Muscle of arm (tissue), 12 donors: ENCODE measurements around the gene RGS17. TPM values are rescaled to one million over a fixed set of nuclear protein-coding genes. Genes with fewer than 3 reads are reported as not detected.
"Not testable (repeated sequence)": the region's sequence is repeated elsewhere in the genome, so short reads cannot be mapped to it uniquely, and the experiment has no call there.

Experiments used
- DNase-seq: peaks from one replicate; pipeline ENCODE4 v3.0.0-alpha.2; 2013
- polyA plus RNA-seq, 12 donors: library from polyadenylated mRNA; unstranded; fragments of 120-200 nt; gene quantifications; one replicate each; pipeline ENCODE4 v1.2.1, GENCODE V29; 2013; ENCODE audit not compliant: insufficient read length in 12 of 12

RGS17 gene
- polyA plus RNA-seq, 12 donors: 0.78 to 4.3 (median 1.1) TPM; not detected in 1

- DNase-seq: no peak
Observed at GRCh38 chr6:152986978-152987377, 144.1 kb downstream of the RGS17 start.

GRCh38 chr6:152985300-152985699 is 145.8 kb downstream of the RGS17 start:
- DNase-seq: not testable (repeated sequence)

GRCh38 chr6:152984513-152984872 is 146.6 kb downstream of the RGS17 start:
- no peak for DNase-seq

- DNase-seq: peak; percentile 85
Observed at GRCh38 chr6:152983637-152984512, 147.2 kb downstream of the RGS17 start.

- DNase-seq: peak; percentile 97
Observed at GRCh38 chr6:152982904-152983636, 148.0 kb downstream of the RGS17 start, which contains the start of gene FBXO5. Gene FBXO5, minus strand, starts transcription at chr6:152983041. Its CDS starts 82 bp downstream, at chr6:152982959.

- no peak for DNase-seq
Observed at GRCh38 chr6:152981989-152982903, 148.8 kb downstream of the RGS17 start.

- DNase-seq: no peak
Observed at GRCh38 chr6:152981219-152981618, 149.9 kb downstream of the RGS17 start.

- DNase-seq: no peak
Observed at GRCh38 chr6:152980656-152981055, 150.4 kb downstream of the RGS17 start.

- DNase-seq: no peak
Observed at GRCh38 chr6:152979116-152979515, 152.0 kb downstream of the RGS17 start.

- no peak for DNase-seq
Observed at GRCh38 chr6:152978058-152978457, 153.0 kb downstream of the RGS17 start.

- no peak for DNase-seq
Observed at GRCh38 chr6:152977556-152977955, 153.5 kb downstream of the RGS17 start.

GRCh38 chr6:152976749-152977148 is 154.3 kb downstream of the RGS17 start:
- no peak for DNase-seq

- DNase-seq: no peak
Observed at GRCh38 chr6:152975204-152975915, 155.7 kb downstream of the RGS17 start.

- DNase-seq: no peak
Observed at GRCh38 chr6:152973916-152974315, 157.2 kb downstream of the RGS17 start.

GRCh38 chr6:152969688-152970418 is 161.2 kb downstream of the RGS17 start:
- no peak for DNase-seq

GRCh38 chr6:152966168-152966894 is 164.8 kb downstream of the RGS17 start:
- DNase-seq: not testable (repeated sequence)

GRCh38 chr6:152959333-152959732 is 171.7 kb downstream of the RGS17 start:
- no peak for DNase-seq

- no peak for DNase-seq
Observed at GRCh38 chr6:152957796-152958195, 173.3 kb downstream of the RGS17 start.
